ENCODE results near the gene SUPT20HL1.
"Not testable (repeated sequence)": the region's sequence is repeated elsewhere in the genome, so short reads cannot be mapped to it uniquely, and the experiment has no call there.

The SUPT20HL1 gene

GRCh38 chrX:24376403-24376802 is 16.0 kb downstream of the SUPT20HL1 start:
- Histone ChIP-seq H3K36me3 (ENCODE audit: control insufficient read depth, insufficient read depth, low read length) (no peaks in the 10 kb centered on the region), H3K4me3 (ENCODE audit: insufficient read depth, low read depth, low read length, poor library complexity, severe bottlenecking) (no peak overlapping the region), H3K27ac (ENCODE audit: insufficient read depth, low read length, poor library complexity, severe bottlenecking) (no peak overlapping the region), H3K4me1 (ENCODE audit: control insufficient read depth, insufficient read depth, low read length, poor library complexity, severe bottlenecking) (no peaks in the 10 kb centered on the region), H3K27me3 (replicated peaks; ENCODE audit: control insufficient read depth, insufficient read depth, low read length, poor library complexity, severe bottlenecking) (no peaks in the 10 kb centered on the region), H3K9me3 (ENCODE audit: control insufficient read depth, low read length) (no peaks in the 10 kb centered on the region)
- DNase-seq = no peak

- Histone ChIP-seq H3K27ac (ENCODE audit: insufficient read depth, low read length, poor library complexity, severe bottlenecking) (no peak overlapping the region), H3K36me3 (ENCODE audit: control insufficient read depth, insufficient read depth, low read length) (no peaks in the 10 kb centered on the region), H3K4me1 (ENCODE audit: control insufficient read depth, insufficient read depth, low read length, poor library complexity, severe bottlenecking) (no peaks in the 10 kb centered on the region), H3K9me3 (ENCODE audit: control insufficient read depth, low read length) (no peaks in the 10 kb centered on the region), H3K27me3 (replicated peaks; ENCODE audit: control insufficient read depth, insufficient read depth, low read length, poor library complexity, severe bottlenecking) (no peaks in the 10 kb centered on the region), H3K4me3 (ENCODE audit: insufficient read depth, low read depth, low read length, poor library complexity, severe bottlenecking) (no peak overlapping the region)
- no peak for DNase-seq
Measured at GRCh38 chrX:24377195-24377594, 16.8 kb downstream of the SUPT20HL1 start.

GRCh38 chrX:24377911-24378468 is 17.6 kb downstream of the SUPT20HL1 start:
- Histone ChIP-seq H3K27me3 (replicated peaks; ENCODE audit: control insufficient read depth, insufficient read depth, low read length, poor library complexity, severe bottlenecking) (no peaks in the 10 kb centered on the region), H3K27ac (ENCODE audit: insufficient read depth, low read length, poor library complexity, severe bottlenecking) (no peak overlapping the region), H3K9me3 (ENCODE audit: control insufficient read depth, low read length) (no peaks in the 10 kb centered on the region), H3K4me3 (ENCODE audit: insufficient read depth, low read depth, low read length, poor library complexity, severe bottlenecking) (no peak overlapping the region), H3K4me1 (ENCODE audit: control insufficient read depth, insufficient read depth, low read length, poor library complexity, severe bottlenecking) (no peaks in the 10 kb centered on the region), H3K36me3 (ENCODE audit: control insufficient read depth, insufficient read depth, low read length) (no peaks in the 10 kb centered on the region)
- DNase-seq = no peak

GRCh38 chrX:24378706-24379105 is 18.3 kb downstream of the SUPT20HL1 start:
- Histone ChIP-seq H3K27me3 (replicated peaks; ENCODE audit: control insufficient read depth, insufficient read depth, low read length, poor library complexity, severe bottlenecking) (no peaks in the 10 kb centered on the region), H3K36me3 (ENCODE audit: control insufficient read depth, insufficient read depth, low read length) (no peaks in the 10 kb centered on the region), H3K9me3 (ENCODE audit: control insufficient read depth, low read length) (no peaks in the 10 kb centered on the region), H3K4me3 (ENCODE audit: insufficient read depth, low read depth, low read length, poor library complexity, severe bottlenecking) (no peak overlapping the region), H3K27ac (ENCODE audit: insufficient read depth, low read length, poor library complexity, severe bottlenecking) (no peak overlapping the region), H3K4me1 (ENCODE audit: control insufficient read depth, insufficient read depth, low read length, poor library complexity, severe bottlenecking) (no peaks in the 10 kb centered on the region)
- no peak for DNase-seq

GRCh38 chrX:24380262-24381187 is 20.1 kb downstream of the SUPT20HL1 start:
- Histone ChIP-seq H3K27me3 (replicated peaks; ENCODE audit: control insufficient read depth, insufficient read depth, low read length, poor library complexity, severe bottlenecking) (no peaks in the 10 kb centered on the region), H3K27ac (ENCODE audit: insufficient read depth, low read length, poor library complexity, severe bottlenecking) (no peak overlapping the region), H3K4me3 (ENCODE audit: insufficient read depth, low read depth, low read length, poor library complexity, severe bottlenecking) (no peak overlapping the region), H3K4me1 (ENCODE audit: control insufficient read depth, insufficient read depth, low read length, poor library complexity, severe bottlenecking) (no peaks in the 10 kb centered on the region), H3K9me3 (ENCODE audit: control insufficient read depth, low read length) (no peaks in the 10 kb centered on the region), H3K36me3 (ENCODE audit: control insufficient read depth, insufficient read depth, low read length) (no peaks in the 10 kb centered on the region)
- no peak for DNase-seq

- not testable (repeated sequence) for H3K4me3 ChIP-seq (ENCODE audit: insufficient read depth, low read depth, low read length, poor library complexity, severe bottlenecking); H3K36me3 ChIP-seq (ENCODE audit: control insufficient read depth, insufficient read depth, low read length); H3K27ac ChIP-seq (ENCODE audit: insufficient read depth, low read length, poor library complexity, severe bottlenecking); H3K27me3 ChIP-seq (replicated peaks; ENCODE audit: control insufficient read depth, insufficient read depth, low read length, poor library complexity, severe bottlenecking); H3K4me1 ChIP-seq (ENCODE audit: control insufficient read depth, insufficient read depth, low read length, poor library complexity, severe bottlenecking); DNase-seq; H3K9me3 ChIP-seq (ENCODE audit: control insufficient read depth, low read length)
Measured at GRCh38 chrX:24382315-24382714, 21.9 kb downstream of the SUPT20HL1 start.

GRCh38 chrX:24387724-24388123 is 27.3 kb downstream of the SUPT20HL1 start:
- Histone ChIP-seq H3K36me3 (ENCODE audit: control insufficient read depth, insufficient read depth, low read length) (no peaks in the 10 kb centered on the region), H3K4me3 (ENCODE audit: insufficient read depth, low read depth, low read length, poor library complexity, severe bottlenecking) (no peak overlapping the region), H3K4me1 (ENCODE audit: control insufficient read depth, insufficient read depth, low read length, poor library complexity, severe bottlenecking) (no peaks in the 10 kb centered on the region), H3K27ac (ENCODE audit: insufficient read depth, low read length, poor library complexity, severe bottlenecking) (no peak overlapping the region), H3K9me3 (ENCODE audit: control insufficient read depth, low read length) (no peaks in the 10 kb centered on the region), H3K27me3 (replicated peaks; ENCODE audit: control insufficient read depth, insufficient read depth, low read length, poor library complexity, severe bottlenecking) (no peaks in the 10 kb centered on the region)
- no peak for DNase-seq

GRCh38 chrX:24391389-24391788 is 30.9 kb downstream of the SUPT20HL1 start:
- H3K4me3 ChIP-seq (ENCODE audit: insufficient read depth, low read depth, low read length, poor library complexity, severe bottlenecking) = no peak overlapping the region
- no peaks in the 10 kb centered on the region for H3K36me3 ChIP-seq (ENCODE audit: control insufficient read depth, insufficient read depth, low read length)
- no peaks in the 10 kb centered on the region for H3K9me3 ChIP-seq (ENCODE audit: control insufficient read depth, low read length)
- H3K27me3 ChIP-seq (replicated peaks; ENCODE audit: control insufficient read depth, insufficient read depth, low read length, poor library complexity, severe bottlenecking) = no peaks in the 10 kb centered on the region
- DNase-seq = no peak
- H3K27ac ChIP-seq (ENCODE audit: insufficient read depth, low read length, poor library complexity, severe bottlenecking) = no peak overlapping the region
- H3K4me1 ChIP-seq (ENCODE audit: control insufficient read depth, insufficient read depth, low read length, poor library complexity, severe bottlenecking) = no peaks in the 10 kb centered on the region

- H3K9me3 ChIP-seq (ENCODE audit: control insufficient read depth, low read length) = no peaks in the 10 kb centered on the region
- H3K4me1 ChIP-seq (ENCODE audit: control insufficient read depth, insufficient read depth, low read length, poor library complexity, severe bottlenecking) = no peaks in the 10 kb centered on the region
- no peaks in the 10 kb centered on the region for H3K36me3 ChIP-seq (ENCODE audit: control insufficient read depth, insufficient read depth, low read length)
- H3K27me3 ChIP-seq (replicated peaks; ENCODE audit: control insufficient read depth, insufficient read depth, low read length, poor library complexity, severe bottlenecking) = no peaks in the 10 kb centered on the region
- no peak for DNase-seq
- no peak overlapping the region for H3K27ac ChIP-seq (ENCODE audit: insufficient read depth, low read length, poor library complexity, severe bottlenecking)
- H3K4me3 ChIP-seq (ENCODE audit: insufficient read depth, low read depth, low read length, poor library complexity, severe bottlenecking) = no peak overlapping the region
Measured at GRCh38 chrX:24391843-24392242, 31.4 kb downstream of the SUPT20HL1 start.

- Histone ChIP-seq H3K36me3 (ENCODE audit: control insufficient read depth, insufficient read depth, low read length) (no peaks in the 10 kb centered on the region), H3K27ac (ENCODE audit: insufficient read depth, low read length, poor library complexity, severe bottlenecking) (no peak overlapping the region), H3K4me3 (ENCODE audit: insufficient read depth, low read depth, low read length, poor library complexity, severe bottlenecking) (no peak overlapping the region), H3K4me1 (ENCODE audit: control insufficient read depth, insufficient read depth, low read length, poor library complexity, severe bottlenecking) (no peaks in the 10 kb centered on the region), H3K27me3 (replicated peaks; ENCODE audit: control insufficient read depth, insufficient read depth, low read length, poor library complexity, severe bottlenecking) (no peaks in the 10 kb centered on the region), H3K9me3 (ENCODE audit: control insufficient read depth, low read length) (no peaks in the 10 kb centered on the region)
- DNase-seq = no peak
Measured at GRCh38 chrX:24392709-24393108, 32.3 kb downstream of the SUPT20HL1 start.
